GM18907 (cell line): Measurements from ENCODE around the gene HMCN2.
"Not testable (repeated sequence)": the region's sequence is repeated elsewhere in the genome, so short reads cannot be mapped to it uniquely, and the experiment has no call there.

Experiments used
- ATAC-seq: cut with Tn5 transposase; IDR thresholded peaks from one replicate; pipeline ENCODE4 v1.9.1; 2021; ENCODE audit warnings: mild to moderate bottlenecking, moderate library complexity; ENCODE audit not compliant: unreplicated experiment

HMCN2 gene

GRCh38 chr9:130428086-130428665 lies 162.6 kb downstream of the HMCN2 start:
- no peak for ATAC-seq

- no peak for ATAC-seq
Observed at GRCh38 chr9:130429381-130429780, 163.8 kb downstream of the HMCN2 start.

- no peak for ATAC-seq
Observed at GRCh38 chr9:130429831-130430230, 164.3 kb downstream of the HMCN2 start.

GRCh38 chr9:130430232-130430631 lies 164.7 kb downstream of the HMCN2 start:
- no peak for ATAC-seq

- ATAC-seq = no peak
Observed at GRCh38 chr9:130430734-130431535, 165.4 kb downstream of the HMCN2 start.

GRCh38 chr9:130431536-130432303 lies 166.2 kb downstream of the HMCN2 start:
- no peak for ATAC-seq

- ATAC-seq = no peak
Observed at GRCh38 chr9:130432362-130432761, 166.8 kb downstream of the HMCN2 start.

- ATAC-seq = no peak
Observed at GRCh38 chr9:130432796-130433167, 167.2 kb downstream of the HMCN2 start.

GRCh38 chr9:130433168-130433946 lies 167.8 kb downstream of the HMCN2 start:
- ATAC-seq = no peak

GRCh38 chr9:130433947-130434262 lies 168.3 kb downstream of the HMCN2 start:
- no peak for ATAC-seq

GRCh38 chr9:130434656-130435055 lies 169.1 kb downstream of the HMCN2 start:
- ATAC-seq = not testable (repeated sequence)

GRCh38 chr9:130437011-130437789 lies 171.6 kb downstream of the HMCN2 start:
- ATAC-seq = no peak

- ATAC-seq = no peak
Observed at GRCh38 chr9:130438382-130438981, 172.9 kb downstream of the HMCN2 start.

- no peak for ATAC-seq
Observed at GRCh38 chr9:130441031-130441430, 175.5 kb downstream of the HMCN2 start.

GRCh38 chr9:130442746-130443455 lies 177.3 kb downstream of the HMCN2 start:
- no peak for ATAC-seq

- ATAC-seq = no peak
Observed at GRCh38 chr9:130443456-130443801, 177.9 kb downstream of the HMCN2 start.

GRCh38 chr9:130443840-130444492 lies 178.4 kb downstream of the HMCN2 start:
- ATAC-seq = no peak

GRCh38 chr9:130444565-130445221 lies 179.1 kb downstream of the HMCN2 start, which contains the start of gene ASS1:
TSS of gene ASS1 (plus strand) at chr9:130444961. CDS start at chr9:130452229, 7,268 bp downstream.
- no peak for ATAC-seq
